Pons (tissue), 1 donor: Measurements from ENCODE around the gene DNAJC9.

Source experiments
- DNase-seq: peaks from one replicate; pipeline ENCODE4 v3.0.0-alpha.2; 2016; ENCODE audit warnings: low spot score

DNAJC9 gene

DNA sequence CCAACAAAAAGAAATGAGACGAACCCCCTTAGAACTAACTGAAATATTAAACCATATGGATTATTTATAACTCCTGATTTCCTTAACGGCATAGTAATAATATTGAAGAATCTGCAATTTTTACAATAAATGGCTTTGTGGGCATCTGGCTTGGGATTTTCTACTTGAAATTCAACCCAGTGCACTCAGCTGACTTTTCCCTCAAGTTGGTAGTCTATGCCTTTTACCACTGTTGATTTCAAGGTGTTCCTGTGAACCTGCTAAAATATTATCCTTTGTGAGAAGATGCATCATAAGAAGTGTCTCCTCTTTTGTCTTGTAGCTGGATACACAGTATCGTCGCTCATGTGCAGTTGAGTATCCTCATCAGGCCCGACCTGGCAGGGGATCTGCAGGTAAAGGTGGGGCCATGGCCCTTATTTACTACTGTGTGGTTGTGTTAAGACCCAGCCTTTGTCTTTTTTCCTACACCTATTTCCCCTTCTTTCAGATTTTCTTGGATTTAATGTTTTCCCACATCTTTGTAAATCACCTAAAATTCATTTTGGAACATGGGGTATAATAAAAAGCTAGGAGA is 8.0 kb downstream of the DNAJC9 start:
- no peak for DNase-seq

DNA sequence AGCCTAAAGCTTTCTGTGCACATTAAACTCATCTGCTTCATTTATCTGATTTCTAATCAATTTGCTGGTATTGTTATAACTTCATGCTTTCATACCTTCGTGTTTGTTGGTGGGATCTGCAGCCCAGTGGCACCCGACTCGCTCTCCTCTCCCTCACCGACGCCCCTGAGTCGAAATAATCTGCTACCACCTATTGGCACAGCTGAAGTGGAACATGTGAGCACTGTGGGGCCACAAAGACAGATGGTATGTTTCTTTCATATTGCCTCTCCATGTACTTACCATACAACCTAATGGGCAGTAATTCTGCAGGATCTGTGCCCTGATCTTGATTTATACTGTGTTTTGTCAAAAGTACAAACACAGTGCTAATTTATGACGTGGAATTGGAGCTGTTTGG is 12.4 kb downstream of the DNAJC9 start:
- DNase-seq: no peak

DNA sequence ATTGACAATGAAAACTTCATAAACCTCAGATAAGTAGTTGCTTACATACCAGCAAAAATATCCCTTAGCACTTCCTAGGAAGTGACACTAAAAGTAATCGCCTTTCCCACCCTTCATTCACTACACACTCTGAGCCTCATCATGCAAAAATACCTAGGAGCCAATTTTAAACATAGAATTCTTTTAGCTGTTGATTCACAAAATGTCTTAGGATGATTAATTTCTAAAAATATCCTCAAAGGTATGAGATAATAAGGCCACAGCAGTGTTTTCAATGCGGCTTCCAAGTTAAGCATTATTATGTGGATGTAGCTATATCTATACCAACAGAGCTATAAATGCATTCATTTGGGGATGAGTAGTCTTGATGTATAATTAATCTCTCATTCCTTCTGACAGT is 13.2 kb downstream of the DNAJC9 start:
- no peak for DNase-seq

DNA sequence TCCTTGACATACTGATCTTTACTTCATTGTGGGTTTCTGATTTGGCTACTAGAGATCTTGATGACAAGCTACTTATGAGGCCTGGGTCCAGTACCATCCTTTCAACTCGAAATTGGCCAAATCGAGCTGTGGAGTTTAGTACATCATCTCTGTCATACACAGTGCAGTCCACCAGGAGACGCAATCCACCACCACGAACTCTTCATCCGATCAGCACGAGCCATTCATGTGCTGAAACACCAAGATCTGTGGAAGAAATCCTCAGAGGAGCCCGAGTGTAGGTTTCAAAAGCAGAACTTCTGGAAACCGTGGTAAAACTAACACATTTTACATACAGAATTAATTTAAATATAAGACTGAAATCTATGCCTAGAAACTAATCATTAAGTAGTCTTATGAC is 14.2 kb downstream of the DNAJC9 start:
- no peak for DNase-seq

DNA sequence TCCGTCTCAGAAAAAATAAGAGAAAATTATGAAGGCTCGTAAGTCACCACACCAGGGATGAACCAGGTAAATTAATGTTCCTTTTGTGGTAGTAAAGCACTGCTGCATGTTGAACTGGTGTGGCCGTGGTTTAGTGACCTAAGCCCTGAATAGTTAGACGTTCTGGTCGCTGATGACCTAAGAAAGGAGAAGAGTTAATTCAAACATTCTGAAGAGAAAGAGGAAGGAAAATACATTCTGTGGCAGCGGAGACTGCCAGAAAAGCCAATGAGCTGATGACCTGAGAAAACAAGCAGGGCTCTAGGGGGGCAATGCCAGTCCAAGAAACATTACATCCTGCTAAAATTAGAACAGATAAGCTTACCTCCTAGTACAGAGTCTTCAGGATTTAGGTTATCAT is 17.5 kb downstream of the DNAJC9 start:
- no peak for DNase-seq

DNA sequence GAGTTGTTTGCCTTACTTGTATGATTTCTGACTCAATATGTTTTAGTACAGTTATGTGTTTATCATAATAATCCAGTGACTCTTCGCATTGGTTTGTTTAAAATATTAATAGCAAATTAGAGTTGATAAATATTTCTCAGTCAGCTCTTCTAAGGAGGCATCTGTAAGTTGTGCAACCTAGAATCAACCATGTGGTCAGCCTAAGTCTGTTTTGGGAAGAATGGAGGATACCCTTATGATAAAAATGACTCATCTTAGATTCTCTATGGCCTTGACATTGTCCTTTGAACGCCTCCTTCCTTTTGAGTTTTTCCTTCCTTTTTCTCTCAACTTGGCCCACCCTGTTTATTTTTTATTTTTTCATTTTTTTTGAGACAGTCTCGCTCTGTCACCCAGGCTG is 18.8 kb downstream of the DNAJC9 start:
- no peak for DNase-seq

DNA sequence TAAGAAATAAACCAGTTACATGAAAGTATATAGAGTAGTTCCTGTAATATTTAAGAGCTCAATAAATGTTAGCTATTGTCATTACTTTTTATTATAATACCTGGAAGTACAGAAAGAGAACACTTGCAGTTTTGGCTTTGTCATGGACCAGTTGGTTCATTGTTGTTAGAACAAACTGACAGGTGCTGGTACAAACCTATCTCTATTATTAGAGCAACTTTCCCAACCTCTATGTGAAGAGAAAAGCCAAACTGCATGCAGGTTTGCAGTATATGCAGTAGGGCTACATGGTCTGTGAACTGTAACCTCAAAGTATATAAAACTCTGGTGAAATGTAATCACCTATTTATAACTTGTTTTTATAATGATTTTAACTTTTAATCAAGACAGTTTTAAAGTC is 20.4 kb downstream of the DNAJC9 start:
- DNase-seq: no peak

DNA sequence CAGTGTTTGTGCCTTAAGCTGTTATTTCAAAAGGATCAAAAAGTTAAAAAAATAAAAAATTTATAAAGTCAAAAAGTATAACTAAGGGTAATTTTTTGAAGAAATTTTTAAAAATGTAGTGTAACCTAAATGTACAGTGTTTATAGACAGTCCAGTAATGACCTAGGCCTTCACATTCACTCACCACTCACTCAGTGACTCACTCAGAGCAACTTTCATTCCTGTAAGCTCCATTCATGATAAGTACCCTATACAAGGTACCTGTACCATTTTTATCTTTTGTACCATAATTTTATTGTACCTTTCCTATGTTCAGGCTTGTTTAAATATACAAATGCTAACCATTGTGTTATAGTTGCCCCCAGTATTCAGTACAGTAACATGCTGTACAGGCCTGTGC is 21.5 kb downstream of the DNAJC9 start:
- no peak for DNase-seq

DNA sequence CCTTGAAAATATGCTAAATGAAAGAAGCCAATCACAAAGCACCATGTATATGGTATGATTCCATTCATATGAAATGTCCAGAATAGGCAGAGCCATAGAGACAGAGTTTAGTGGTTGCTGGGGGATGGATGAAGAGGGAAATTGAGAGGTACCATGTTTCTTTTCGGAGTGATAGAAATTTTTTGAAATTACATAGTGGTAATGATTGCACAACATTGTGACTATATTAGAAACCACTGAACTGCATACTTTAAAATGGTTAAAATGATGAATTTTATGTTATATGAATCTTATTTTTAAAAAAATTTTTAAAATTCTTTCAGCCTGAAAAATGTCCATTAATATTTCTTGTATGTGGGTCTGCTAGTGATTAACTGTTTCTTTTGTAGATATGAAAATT is 26.1 kb downstream of the DNAJC9 start:
- DNase-seq: no peak

DNA sequence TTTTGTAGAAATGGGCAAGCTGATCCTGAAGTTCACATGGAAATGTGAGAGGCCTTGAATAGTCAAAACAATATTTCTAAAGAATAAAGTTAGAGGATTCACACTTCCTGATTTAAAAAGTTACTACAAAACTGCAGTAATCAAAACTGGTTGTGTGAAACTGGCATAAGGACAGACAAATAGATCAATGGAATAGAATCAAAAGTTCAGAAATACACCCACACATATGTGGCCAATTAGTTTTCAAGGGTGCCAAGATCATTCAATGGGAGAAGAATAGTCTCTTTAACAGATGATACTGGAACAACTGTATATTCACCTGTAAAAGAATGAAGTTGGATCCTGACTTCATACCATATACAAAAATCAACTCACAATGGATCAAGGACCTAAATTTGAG is 27.7 kb downstream of the DNAJC9 start:
- no peak for DNase-seq

DNA sequence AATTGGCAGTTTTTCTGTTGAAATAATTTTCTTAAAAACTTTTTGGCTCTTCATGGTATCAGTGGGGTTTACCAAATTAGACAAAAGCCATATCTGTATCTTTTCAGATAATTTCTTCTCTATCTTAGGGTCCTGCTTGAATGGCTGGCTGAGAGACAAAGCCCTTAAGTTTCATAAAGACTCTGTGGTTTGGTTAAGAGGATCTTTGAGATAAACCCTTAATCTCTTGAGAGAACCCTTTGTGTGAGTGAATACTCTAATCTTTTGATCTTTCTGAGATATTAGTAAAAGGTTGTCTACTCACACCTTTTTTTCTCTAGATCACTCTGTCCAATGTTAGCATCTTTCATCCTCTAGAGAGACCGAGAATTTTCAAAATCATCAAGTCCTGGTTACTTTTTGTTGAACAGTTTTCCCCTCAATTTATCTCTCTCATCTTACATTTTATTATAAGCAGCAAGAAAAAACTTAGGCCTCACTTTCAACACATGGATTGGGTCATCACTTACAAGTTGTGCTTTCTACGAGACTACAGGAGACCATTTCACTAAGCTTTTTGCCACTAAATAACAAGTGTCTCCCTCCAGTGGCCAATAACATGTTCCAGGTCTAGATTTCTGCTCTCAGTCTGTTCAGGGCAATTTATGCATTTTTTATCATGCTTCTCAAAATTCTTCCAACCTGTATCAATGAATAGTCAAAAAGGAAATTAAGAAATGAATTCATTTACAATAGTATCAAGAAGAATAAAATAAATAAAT is 28.4 kb downstream of the DNAJC9 start:
- no peak for DNase-seq

DNA sequence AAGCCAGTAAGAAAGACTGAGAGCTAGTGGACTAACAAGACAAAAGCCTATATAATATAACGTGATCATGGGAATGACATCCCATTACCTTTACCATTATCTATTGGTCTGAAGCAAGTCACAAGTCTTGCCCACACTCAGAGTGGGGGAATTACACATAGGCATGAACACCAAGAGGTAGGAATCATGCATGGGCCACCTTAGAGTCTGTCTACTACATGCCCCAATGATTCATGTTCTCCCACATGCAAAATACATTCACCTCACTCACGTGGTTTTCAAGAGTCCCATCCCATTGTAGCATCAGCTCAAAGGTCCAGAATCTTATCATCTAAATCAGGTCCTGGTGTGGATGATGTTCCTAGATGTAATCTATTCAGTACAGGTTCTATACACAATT is 29.4 kb downstream of the DNAJC9 start:
- DNase-seq: no peak

DNA sequence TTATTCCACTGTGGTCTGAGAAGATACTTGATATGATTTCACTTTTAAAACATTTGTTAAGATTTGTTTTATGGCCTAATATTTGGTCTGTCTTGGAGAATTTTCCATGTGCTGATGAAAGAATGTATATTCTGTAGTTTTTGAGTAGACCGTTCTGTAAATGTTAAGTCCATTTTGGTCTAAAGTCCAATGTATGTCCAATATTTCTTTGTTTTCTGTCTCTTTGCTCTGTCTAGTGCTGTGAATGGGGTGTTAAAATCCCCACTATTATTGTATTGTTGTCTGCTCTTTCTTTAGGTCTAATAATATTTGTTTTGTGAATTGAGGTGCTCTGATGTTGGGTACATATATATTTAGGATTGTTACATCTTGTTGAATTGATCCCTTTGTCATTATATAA is 31.3 kb downstream of the DNAJC9 start:
- no peak for DNase-seq

DNA sequence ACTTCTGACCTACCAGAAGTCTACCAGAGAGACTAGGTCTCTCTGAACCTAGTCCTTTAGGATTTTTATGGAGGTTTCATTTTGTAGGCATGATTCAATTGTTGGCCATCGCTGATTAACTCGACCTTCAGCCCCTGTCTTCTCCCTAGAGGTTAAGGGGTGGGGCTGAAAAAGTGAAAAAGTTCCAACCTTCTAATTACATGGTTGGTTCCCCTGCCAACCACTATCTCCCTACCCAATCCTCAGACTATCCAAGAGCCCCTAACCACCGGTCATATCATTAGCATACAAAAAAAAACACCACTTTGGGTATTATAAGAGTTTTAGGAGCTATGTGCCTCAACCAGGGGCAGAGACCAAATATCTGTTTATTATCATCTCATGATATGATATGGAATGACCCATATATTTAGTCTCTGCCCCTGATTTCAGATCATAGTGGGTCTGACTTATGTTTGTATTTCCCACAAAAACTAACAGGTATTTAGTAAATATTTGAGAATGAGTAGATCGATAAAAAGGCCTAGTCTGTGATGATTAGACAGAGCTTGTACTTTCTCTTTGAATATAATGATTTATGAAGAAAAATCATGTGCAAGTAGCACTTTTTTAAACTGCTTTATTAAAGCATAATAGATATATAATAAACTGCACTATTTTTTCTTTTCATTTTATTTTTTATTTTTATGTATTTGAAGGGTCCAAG is 35.8 kb downstream of the DNAJC9 start:
- DNase-seq: no peak

DNA sequence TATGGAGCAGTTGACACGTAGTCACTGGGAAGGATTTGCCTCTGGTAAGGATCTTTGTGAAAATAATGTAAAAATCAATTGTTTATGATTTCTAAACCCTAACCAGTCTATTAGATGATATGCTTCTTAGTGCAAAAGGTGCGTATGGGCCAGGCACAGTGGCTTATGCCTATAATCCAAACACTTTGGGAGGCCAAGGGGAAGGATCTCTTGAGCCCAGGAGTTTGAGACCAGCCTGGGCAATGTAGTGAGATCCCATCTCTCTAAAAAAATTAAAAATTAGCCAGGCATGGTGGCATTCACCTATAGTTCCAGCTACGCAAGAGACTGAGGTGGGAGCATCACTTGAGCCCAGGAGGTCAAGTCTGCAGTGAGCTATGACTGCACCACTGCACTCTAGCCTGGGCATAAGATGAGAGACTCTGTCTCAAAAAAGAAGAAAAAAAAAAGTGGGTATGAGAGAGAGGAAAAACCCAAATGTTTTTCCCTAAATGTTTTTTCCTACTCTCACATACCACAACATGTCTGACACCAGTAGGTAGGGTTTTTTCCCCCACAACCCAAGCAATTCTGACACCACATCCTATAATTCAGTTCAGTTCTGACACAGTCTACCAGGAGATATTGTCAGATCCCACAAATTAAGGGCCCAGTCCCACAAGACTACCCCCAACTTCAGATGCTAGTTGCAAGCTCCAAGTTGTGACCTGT is 36.5 kb downstream of the DNAJC9 start:
- DNase-seq: no peak

DNA sequence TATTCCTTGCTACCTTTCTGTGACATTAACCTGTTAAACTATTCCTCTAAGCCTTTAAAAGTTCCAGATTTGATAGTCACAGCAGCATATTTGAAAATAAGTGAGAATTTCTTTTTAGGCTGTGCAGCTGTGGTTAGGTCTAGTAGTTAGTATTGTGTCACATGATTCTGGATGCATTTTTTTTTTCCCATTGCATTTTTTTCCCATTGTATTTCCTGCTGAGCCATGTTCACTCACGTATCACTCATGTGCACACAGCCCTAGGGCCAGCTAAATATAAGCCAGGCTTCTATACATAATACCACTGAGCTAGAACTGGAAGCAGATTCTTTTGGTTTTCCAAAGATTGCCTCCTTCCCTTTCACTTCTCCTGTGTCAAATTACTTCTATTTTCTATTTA is 37.4 kb downstream of the DNAJC9 start:
- no peak for DNase-seq

DNA sequence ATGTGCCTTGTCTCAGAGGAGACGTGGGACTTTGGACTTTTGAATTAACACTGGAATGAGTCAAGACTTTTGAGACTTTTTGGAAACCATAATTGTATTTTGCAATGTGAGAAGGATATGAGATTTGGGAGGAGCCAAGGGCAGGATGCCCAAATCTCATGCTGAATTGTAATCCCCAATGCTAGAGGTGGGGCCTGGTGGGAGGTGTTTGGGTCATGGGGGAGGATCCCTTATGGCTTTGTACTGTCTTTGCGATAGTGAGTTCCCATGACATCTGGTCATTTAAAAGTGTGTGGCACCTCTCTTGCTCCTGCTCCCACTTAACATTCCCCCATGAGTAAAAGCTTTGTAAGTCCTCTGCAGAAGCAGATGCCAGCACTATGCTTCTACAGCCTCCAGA is 39.2 kb downstream of the DNAJC9 start:
- DNase-seq: no peak

DNA sequence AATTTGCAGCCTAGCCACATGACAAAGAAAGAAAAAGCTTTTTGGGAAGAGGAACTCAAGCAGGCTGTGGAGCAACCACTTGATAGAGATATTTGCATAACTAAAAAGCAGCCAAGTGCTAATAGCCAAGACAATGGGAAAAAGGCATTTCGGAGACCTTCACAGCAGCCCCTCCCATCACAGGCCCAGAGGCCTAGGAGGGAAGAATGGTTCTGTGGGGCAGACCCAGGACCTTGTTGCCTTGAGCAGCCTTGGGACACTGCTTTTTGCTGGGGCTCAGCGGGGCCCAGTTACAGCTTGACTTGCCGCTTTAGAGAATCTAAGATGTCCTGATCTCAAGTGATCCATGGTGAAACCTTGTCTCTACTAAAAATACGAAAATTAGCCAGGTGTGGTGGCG is 40.7 kb downstream of the DNAJC9 start:
- DNase-seq: no peak

DNA sequence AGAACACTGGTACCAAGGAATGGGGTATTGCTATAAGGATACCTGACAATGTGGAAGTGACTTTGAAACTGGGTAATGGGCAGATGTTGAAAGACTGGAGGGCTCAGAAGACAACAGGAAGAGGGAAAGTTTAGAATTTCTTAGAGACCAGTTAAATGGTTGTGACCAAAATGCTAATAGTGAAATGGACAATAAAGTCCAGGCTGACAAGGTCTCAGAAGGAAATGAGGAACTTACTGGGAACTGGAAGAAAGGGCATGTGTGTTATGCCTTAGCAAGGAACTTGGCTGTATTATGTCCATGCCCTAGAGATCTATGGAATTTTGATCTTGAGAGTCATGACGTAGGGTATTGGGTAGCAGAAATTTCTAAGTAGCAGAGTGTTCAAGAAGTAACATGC is 41.2 kb downstream of the DNAJC9 start:
- DNase-seq: no peak

DNA sequence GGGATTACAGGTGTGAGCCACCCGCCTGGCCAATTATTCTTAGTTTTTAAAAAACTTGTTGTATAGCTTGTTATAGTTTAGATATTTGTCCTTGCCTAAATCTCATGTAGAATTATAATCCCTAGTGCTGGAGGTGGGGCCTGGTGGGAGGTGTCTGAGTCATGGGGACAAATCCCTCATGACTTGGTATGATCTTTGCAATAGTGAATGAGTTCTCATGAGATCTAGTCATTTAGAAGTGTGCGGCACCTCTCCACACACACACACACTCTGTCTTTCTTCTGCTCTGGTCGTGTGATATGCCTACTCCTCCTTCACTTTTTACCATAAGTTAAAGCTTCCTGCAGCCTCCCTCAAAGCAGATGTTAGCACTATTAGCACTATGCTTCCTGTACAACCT is 42.0 kb downstream of the DNAJC9 start:
- DNase-seq: no peak
